KG1 (cell line): ENCODE measurements around the gene IFI30.
A peak's percentile ranks its signal among the peaks of the same experiment; 100 is the strongest.

Experiments used
- DNase-seq: peaks from one replicate; lab custom pipeline; 2025; lab: John Stamatoyannopoulos, UW

IFI30 gene

DNA sequence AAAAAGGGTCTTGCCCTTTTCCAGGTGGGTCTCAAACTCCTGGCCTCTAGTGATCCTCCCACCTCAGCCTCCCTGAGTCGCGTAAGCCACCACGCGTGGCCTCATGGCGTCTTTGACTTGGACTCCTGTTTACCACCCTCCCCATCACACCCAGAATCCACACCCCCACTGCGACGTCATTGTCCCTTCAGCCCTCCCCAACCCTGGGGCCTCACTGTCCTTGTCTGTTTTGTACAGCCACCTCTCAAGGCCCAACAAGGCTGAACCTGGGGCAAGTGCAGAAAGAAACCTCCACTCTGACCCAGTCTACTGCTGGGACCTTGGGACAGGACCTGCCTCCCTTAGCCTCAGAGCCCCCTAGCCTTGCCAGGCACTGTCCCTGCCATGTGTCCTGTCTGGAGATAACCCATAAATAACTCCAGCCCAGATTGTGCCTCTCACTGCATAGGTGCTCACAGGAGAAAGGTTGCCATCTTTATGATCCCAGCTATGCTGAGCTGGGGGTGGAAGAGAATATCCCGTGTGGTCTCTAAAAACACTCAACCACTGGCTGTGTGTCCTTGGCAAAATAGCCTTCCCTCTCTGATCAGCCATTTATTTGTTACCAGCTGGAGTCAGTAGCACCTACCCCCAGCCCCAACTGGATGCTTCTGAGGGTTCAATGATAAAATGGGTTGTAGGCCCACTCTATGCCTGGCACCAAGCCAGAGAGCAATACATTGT lies 1.8 kb upstream of the IFI30 start:
- DNase-seq: no peak

- DNase-seq: no peak
These were observed 1.1 kb upstream of the IFI30 start for GRCh38 chr19:18172331-18173053.

GRCh38 chr19:18173054-18173571 lies 500 bp upstream of the IFI30 start:
- no peak for DNase-seq

DNA sequence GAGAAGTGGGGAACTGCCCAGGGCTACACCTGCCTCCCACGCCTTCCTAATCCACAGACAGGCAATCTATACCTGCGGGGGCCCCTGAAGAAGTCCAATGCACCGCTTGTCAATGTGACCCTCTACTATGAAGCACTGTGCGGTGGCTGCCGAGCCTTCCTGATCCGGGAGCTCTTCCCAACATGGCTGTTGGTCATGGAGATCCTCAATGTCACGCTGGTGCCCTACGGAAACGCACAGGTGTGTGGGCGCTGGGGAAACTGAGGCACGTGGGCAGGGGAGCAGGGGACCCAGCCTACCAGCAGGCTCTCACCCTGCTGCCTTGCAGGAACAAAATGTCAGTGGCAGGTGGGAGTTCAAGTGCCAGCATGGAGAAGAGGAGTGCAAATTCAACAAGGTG lies 1.4 kb downstream of the IFI30 start:
- no peak for DNase-seq

DNA sequence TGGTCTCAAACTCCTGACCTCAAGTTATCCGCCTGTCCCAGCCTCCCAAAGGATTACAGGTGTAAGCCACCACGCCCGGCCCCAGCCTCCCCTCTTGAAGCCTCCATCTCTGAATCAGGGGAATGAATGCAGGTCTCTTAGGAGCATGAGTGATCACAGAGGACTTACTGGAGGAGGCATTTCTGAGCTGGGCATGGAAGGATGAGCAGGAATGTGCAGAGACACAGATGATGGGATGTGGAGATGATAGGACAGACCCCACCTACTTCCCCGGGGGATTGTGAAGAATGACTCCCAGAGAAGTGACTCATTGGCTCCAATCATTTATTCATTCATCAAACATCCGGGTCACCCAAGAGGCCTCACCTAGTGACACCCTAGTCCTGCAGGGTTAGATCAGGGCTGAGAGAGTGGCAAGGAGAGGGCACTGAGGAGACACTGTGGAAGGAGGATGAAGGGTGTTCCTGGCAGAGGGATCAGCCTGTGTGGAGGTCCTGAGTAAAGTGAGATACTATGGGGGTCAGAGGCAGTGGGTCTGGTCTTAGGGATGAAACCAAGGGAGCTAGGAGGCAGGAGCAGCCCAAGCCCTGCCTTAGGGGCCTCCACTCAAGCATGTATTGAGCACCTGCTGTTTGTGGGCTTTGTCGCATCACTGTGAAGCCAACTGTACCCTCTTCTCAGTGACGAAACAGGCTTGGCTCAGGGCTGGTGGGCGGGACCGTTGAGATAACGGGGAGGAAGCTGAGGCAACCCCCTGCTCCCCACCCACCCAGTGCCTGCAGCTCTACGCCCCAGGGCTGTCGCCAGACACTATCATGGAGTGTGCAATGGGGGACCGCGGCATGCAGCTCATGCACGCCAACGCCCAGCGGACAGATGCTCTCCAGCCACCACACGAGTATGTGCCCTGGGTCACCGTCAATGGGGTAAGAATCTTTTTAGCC lies 3.0 kb downstream of the IFI30 start:
- DNase-seq: no peak

- DNase-seq: no peak
These were observed 6.3 kb downstream of the IFI30 start for GRCh38 chr19:18179957-18180356.

DNA sequence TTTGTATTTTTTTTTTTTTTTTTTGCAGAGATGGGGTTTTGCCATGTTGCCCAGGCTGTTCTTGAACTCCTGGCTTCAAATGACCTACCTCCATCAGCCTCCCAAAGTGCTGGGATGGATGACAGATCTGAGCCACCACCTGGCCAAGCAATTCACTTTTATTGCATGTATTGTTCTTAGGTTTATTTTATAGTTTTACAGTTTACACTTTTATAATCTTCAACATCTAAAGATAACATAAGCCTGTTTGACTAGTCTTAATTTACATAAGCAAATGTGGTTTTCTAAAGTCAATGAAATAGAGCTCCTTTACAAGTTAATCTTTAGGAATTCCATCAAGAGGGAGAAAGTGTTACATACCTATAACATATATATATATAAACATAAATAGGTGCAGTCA lies 9.9 kb downstream of the IFI30 start:
- no peak for DNase-seq

GRCh38 chr19:18185538-18185937 lies 11.9 kb downstream of the IFI30 start:
- DNase-seq: no peak

DNA sequence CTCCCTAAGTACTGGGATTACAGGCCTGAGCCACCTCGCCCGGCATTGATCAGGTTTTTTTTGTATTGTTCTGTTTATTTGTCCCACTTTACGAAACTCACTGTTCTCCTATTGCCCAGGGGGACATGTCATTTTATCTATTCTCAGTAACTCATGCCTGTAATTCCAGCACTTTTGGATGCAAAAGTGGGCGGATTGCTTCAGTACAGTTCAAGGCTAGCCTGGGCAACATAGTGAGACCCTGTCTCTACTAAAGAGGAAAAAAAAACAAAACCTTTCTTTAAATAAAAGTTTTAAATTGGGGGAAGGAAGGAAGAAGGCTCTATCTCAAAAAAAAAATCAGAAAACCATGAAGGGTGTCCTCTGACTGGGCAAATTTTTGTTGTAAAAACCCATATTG lies 16.7 kb downstream of the IFI30 start:
- no peak for DNase-seq

DNA sequence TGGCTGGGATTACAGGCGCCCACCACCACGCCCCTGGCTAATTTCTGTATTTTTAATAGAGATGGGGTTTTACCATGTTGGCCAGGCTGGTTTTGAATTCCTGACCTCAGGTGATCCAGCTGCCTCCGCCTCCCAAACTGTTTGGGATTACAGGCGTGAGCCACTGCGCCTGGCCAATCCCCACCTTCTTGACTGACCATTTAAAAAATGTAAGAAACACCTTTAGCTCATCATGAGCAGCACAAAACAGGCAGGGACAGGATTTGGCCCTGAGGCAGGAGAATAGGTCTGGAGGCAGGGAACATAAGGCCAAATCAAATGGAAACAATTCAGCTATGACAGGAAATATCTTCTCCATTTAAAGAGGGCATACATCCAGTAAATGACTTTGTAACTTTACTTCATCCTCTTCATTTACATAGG lies 18.0 kb downstream of the IFI30 start:
- DNase-seq: no peak

GRCh38 chr19:18192673-18193387 lies 19.2 kb downstream of the IFI30 start, which contains the start of gene MPV17L2:
MPV17L2 (plus strand) TSS chr19:18193218; CDS start chr19:18193282, 64 bp downstream.
- DNase-seq: peak; percentile 98

DNA sequence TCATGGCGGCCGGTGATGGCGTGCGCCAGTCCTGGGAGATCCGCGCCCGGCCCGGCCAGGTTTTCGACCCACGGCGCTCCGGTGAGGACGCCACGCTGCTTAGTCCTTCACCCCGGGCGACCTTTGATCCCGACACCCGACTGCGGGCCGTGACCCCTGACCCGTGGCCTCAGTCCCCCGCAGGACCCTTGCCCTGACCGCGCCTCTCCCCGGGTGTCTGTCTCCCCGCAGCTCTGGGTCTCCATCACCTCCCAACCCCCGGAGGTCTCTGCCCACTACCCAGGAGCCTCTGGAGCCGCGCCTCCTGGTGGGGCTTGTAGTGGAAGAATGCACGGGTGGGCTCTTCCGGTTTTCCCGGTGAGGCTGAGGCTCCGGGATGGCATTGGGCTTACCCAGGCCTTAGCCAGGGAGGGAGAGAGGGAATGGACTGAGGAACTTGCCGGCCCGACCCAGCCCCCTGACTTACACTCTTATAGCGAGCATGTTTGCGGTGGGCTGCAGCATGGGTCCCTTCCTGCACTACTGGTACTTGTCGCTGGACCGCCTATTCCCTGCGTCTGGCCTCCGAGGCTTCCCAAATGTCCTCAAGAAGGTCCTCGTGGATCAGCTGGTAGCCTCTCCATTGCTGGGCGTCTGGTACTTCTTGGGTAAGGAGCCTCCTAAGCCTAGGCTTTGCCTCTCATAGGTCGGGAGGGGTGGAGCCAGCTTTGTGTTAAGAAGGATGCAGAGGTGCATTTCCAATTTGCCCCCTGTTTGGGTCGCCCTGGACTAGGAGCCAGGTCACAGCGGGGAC lies 20.0 kb downstream of the IFI30 start:
- no peak for DNase-seq

- no peak for DNase-seq
These were observed 20.5 kb downstream of the IFI30 start for GRCh38 chr19:18194181-18194530.

DNA sequence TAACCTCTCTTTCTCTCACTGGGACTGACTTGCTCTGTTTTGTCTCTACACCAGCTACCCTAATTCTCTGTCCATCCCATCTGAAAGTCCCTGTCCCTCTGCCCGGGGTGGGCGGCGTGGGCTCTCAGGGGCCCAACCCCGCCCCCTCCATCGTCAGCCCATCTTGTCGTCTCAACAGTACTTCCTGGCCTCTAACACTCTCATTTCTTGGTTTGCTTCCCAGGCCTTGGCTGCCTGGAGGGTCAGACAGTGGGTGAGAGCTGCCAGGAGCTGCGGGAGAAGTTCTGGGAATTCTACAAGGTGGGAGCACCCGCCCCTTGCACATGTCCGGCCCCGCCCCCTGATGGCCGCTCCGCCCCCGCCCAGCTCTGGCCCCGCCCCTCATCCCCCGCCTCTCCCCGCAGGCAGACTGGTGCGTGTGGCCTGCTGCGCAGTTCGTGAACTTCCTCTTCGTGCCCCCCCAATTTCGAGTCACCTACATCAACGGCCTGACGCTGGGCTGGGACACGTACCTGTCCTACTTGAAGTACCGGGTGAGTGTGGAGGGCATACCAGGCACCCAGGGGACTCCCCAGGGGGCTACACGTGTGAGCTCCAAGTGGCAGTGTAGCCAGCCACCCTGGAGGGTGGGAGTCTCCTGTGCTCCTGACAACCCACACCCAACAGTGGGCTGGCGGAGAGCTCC lies 21.1 kb downstream of the IFI30 start:
- no peak for DNase-seq

DNA sequence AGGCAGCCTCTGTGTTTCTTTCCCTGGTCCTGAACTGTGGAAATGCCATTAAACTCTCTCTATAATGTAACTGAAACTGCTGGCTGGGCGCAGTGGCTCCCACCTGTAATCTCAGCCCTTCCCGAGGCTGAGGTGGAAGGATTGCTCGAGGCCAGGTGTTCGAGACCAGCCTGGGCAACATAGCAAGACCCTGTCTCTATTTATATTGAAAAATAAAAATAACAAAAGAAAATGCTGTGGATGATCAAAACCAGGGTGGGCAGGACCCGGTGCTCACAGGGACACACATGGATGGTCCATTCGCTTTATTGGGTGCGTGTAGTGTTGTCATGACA lies 22.9 kb downstream of the IFI30 start:
- DNase-seq: no peak

- DNase-seq: no peak
These were observed 23.7 kb downstream of the IFI30 start for GRCh38 chr19:18197306-18197705.

DNA sequence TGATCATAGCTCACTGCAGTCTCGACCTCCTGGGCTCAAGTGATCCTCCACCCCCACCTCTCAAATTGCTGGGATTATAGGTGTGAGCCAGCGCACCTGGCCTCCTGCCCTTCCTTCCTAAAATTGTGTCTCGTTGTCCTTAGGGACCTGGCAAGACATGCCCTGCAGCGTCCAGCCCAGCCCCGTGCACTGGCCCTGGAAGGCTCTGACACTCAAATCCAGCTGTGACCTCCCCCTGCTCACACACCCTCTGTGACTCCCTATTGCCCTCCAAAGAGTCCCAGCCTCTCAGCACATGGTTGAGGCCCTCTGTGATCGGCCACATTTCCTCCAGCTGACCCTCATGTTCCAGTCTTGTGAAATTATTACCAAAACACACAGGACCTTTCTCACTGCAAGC lies 24.3 kb downstream of the IFI30 start:
- no peak for DNase-seq

- DNase-seq: no peak
These were observed 24.8 kb downstream of the IFI30 start for GRCh38 chr19:18198374-18198773.

- DNase-seq: no peak
These were observed 28.8 kb downstream of the IFI30 start for GRCh38 chr19:18202397-18202777.

- no peak for DNase-seq
These were observed 29.3 kb downstream of the IFI30 start for GRCh38 chr19:18202778-18203407.
